RWPE2 (cell line): ENCODE measurements around the gene RHOB.
"Not testable (repeated sequence)": the region's sequence is repeated elsewhere in the genome, so short reads cannot be mapped to it uniquely, and the experiment has no call there.

Experiments
- ATAC-seq: fragments of 200-7000 bp; cut with Tn5 transposase; 3 replicates; pipeline ENCODE4 v1.9.1; 2021; ENCODE audit warnings: low read depth
- DNase-seq: peaks from one replicate; pipeline ENCODE4 v3.0.0-alpha.2; 2020; ENCODE audit warnings: low spot score
- H3K27ac ChIP-seq: fragments of 450-650 bp; 2 replicates; pipeline ENCODE4 v1.5.1; 2017; ENCODE audit warnings: mild to moderate bottlenecking; ENCODE audit not compliant: poor library complexity, severe bottlenecking
- H3K27me3 ChIP-seq: fragments of 250-450 bp; sonication (Bioruptor Pico); 2 replicates; pipeline ENCODE4 v1.5.1; 2021; ENCODE audit warnings: mild to moderate bottlenecking, moderate library complexity; ENCODE audit not compliant: insufficient read depth, poor library complexity, severe bottlenecking
- H3K36me3 ChIP-seq: fragments of 250-450 bp; sonication (Bioruptor Pico); 2 replicates; pipeline ENCODE4 v1.5.1; 2020; ENCODE audit warnings: low read depth, mild to moderate bottlenecking, moderate library complexity
- H3K4me1 ChIP-seq: fragments of 250-450 bp; sonication (Bioruptor Pico); 2 replicates; pipeline ENCODE4 v1.5.1; 2021; ENCODE audit warnings: mild to moderate bottlenecking, moderate library complexity; ENCODE audit not compliant: insufficient read depth, poor library complexity, severe bottlenecking
- H3K4me3 ChIP-seq: fragments of 250-450 bp; sonication (Bioruptor Pico); 2 replicates; pipeline ENCODE4 v1.5.1; 2021; ENCODE audit warnings: mild to moderate bottlenecking, moderate library complexity; ENCODE audit not compliant: severe bottlenecking
- H3K9me3 ChIP-seq: fragments of 250-450 bp; sonication (Bioruptor Pico); 2 replicates; pipeline ENCODE4 v1.5.1; 2021; ENCODE audit warnings: mild to moderate bottlenecking, moderate library complexity; ENCODE audit not compliant: severe bottlenecking
- CTCF ChIP-seq: fragments of 450-650 bp; IDR thresholded peaks from one replicate; pipeline ENCODE4 v1.5.1; 2017; ENCODE audit warnings: mild to moderate bottlenecking, moderate library complexity; ENCODE audit not compliant: poor library complexity, severe bottlenecking

RHOB gene

GRCh38 chr2:20457661-20458630, 11.1 kb downstream of the RHOB start:
- TF ChIP-seq CTCF = no peak
- H3K27me3 ChIP-seq = no peaks in the 10 kb centered on the region
- H3K9me3 ChIP-seq = no peaks in the 10 kb centered on the region
- ATAC-seq (no peak), DNase-seq (no peak)
- no peaks in the 10 kb centered on the region for H3K36me3 ChIP-seq
- H3K27ac ChIP-seq = no peak overlapping the region
- no peak overlapping the region for H3K4me3 ChIP-seq
- H3K4me1 ChIP-seq = no peaks in the 10 kb centered on the region

GRCh38 chr2:20458737-20459484, 12.0 kb downstream of the RHOB start:
- H3K4me3 ChIP-seq, ATAC-seq, DNase-seq, H3K27ac ChIP-seq, H3K9me3 ChIP-seq, H3K4me1 ChIP-seq, H3K36me3 ChIP-seq, H3K27me3 ChIP-seq: not testable (repeated sequence)

GRCh38 chr2:20465716-20466394, 19.0 kb downstream of the RHOB start:
- DNase-seq = peak; percentile 7
- H3K36me3 ChIP-seq = no peaks in the 10 kb centered on the region
- H3K27ac ChIP-seq = no peak overlapping the region
- H3K4me1 ChIP-seq = peaks cover 5% of the 10 kb centered on the region
- H3K4me3 ChIP-seq = no peak overlapping the region
- no peak for TF ChIP-seq CTCF
- H3K27me3 ChIP-seq = no peaks in the 10 kb centered on the region
- no peaks in the 10 kb centered on the region for H3K9me3 ChIP-seq
- no peak for ATAC-seq

DNA sequence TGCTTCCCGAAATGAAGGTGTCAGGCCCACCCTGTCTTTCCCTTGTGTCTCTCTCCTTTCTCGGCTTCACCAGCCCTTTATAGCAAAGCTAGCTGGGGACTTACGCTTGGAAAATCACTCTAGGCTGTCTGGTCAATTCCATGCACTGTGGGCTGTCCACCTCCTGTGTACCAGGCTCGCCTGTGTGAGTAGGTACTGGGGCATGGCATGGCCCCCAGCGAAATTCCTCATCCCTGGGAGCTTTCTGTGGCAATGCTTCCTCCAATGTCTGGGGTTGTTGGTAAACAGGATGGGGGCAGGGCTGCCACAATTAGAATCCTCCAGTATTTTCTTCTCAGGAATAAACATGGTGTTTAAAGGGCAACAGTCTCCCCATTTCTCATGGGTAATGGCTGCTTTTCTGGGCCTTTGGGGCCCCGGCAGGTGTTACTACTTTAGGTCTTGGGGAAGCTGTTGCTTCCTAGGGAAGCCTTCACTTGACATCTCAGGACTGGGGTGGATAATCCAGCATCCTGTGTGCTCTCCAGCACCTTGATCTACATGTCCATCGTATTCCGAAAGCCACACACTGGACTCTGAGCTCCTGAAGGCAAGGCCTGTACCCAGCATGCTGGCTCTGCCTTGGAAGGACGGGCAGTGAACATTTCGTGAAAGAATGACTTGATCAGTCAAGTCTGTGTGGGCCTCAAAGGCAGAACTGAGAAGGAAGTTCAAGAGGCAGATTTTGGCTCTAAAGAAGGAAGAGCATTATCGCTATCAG, 21.1 kb downstream of the RHOB start:
- Histone ChIP-seq H3K27ac (no peak overlapping the region), H3K36me3 (no peaks in the 10 kb centered on the region), H3K27me3 (no peaks in the 10 kb centered on the region), H3K4me3 (no peak overlapping the region), H3K4me1 (peaks cover 5% of the 10 kb centered on the region), H3K9me3 (no peaks in the 10 kb centered on the region)
- TF ChIP-seq CTCF = no peak
- peak; percentile 5 for DNase-seq
- ATAC-seq = no peak
